Neural progenitor cell (in vitro differentiated cells): Measurements from ENCODE around the gene CDC42EP1. TPM values are rescaled to one million over a fixed set of nuclear protein-coding genes. Genes with fewer than 3 reads are reported as not detected.
"Not testable (repeated sequence)": the region's sequence is repeated elsewhere in the genome, so short reads cannot be mapped to it uniquely, and the experiment has no call there.

Experiments
- DNase-seq: peaks from one replicate; pipeline ENCODE4 v3.0.0-alpha.2; 2016; ENCODE audit warnings: low spot score
- H2AFZ ChIP-seq: fragments of 200-600 bp; sonication (generic); replicated peaks from 2 replicates; pipeline ENCODE4 v1.6.1; 2016; ENCODE audit warnings: antibody characterized with exemption
- H3F3A ChIP-seq: fragments of 200-600 bp; sonication (generic); 2 replicates; pipeline ENCODE4 v1.6.1; 2016; ENCODE audit warnings: antibody characterized with exemption, low read depth
- H3K27ac ChIP-seq: fragments of 200-600 bp; sonication (generic); 2 replicates; pipeline ENCODE4 v1.5.1; 2016; ENCODE audit warnings: mild to moderate bottlenecking
- H3K27me3 ChIP-seq: fragments of 200-600 bp; sonication (generic); 2 replicates; pipeline ENCODE4 v1.6.1; 2016; ENCODE audit warnings: mild to moderate bottlenecking, moderate library complexity
- H3K36me3 ChIP-seq: fragments of 200-600 bp; sonication (generic); 2 replicates; pipeline ENCODE4 v1.5.1; 2016
- H3K4me1 ChIP-seq: fragments of 200-600 bp; sonication (generic); 2 replicates; pipeline ENCODE4 v1.6.1; 2016; ENCODE audit warnings: mixed run types
- H3K4me2 ChIP-seq: fragments of 200-600 bp; sonication (generic); 2 replicates; pipeline ENCODE4 v1.6.1; 2016
- H3K4me3 ChIP-seq: fragments of 200-600 bp; sonication (generic); 2 replicates; pipeline ENCODE4 v1.5.1; 2016
- H3K79me2 ChIP-seq: fragments of 200-600 bp; sonication (generic); 2 replicates; pipeline ENCODE4 v1.6.1; 2016; ENCODE audit warnings: low read depth
- H3K9ac ChIP-seq: fragments of 200-600 bp; sonication (generic); 2 replicates; pipeline ENCODE4 v1.6.1; 2016
- H3K9me3 ChIP-seq: fragments of 200-600 bp; sonication (generic); 2 replicates; pipeline ENCODE4 v1.5.1; 2016; ENCODE audit warnings: low read depth
- H4K20me1 ChIP-seq: fragments of 200-600 bp; sonication (generic); 2 replicates; pipeline ENCODE4 v1.6.1; 2016; ENCODE audit warnings: low read depth
- H3K27ac Mint-ChIP-seq: 3 replicates; pipeline ENCODE4 v1.8.0; 2021; ENCODE audit warnings: mixed read lengths
- H3K27me3 Mint-ChIP-seq: 2 replicates; pipeline ENCODE4 v1.8.0; 2022; ENCODE audit warnings: low read depth, mild to moderate bottlenecking, inconsistent platforms, moderate library complexity, mixed read lengths; ENCODE audit not compliant: insufficient read depth
- H3K36me3 Mint-ChIP-seq: 3 replicates; pipeline ENCODE4 v1.8.0; 2021; ENCODE audit warnings: mixed read lengths
- H3K4me1 Mint-ChIP-seq: 3 replicates; pipeline ENCODE4 v1.8.0; 2021; ENCODE audit warnings: mixed read lengths
- H3K4me3 Mint-ChIP-seq: 3 replicates; pipeline ENCODE4 v1.8.0; 2021; ENCODE audit warnings: mild to moderate bottlenecking, moderate library complexity, mixed read lengths
- H3K9me3 Mint-ChIP-seq: 3 replicates; pipeline ENCODE4 v1.8.0; 2020; ENCODE audit warnings: mixed read lengths
- CTCF ChIP-seq: fragments of 200-600 bp; sonication (generic); IDR thresholded peaks from 2 replicates; pipeline ENCODE4 v1.5.1; 2017; ENCODE audit warnings: antibody characterized with exemption, mild to moderate bottlenecking
- EZH2 ChIP-seq: fragments of 200-600 bp; sonication (generic); IDR thresholded peaks from 2 replicates; pipeline ENCODE4 v1.6.1; 2017; ENCODE audit warnings: antibody characterized with exemption, mild to moderate bottlenecking, moderate library complexity
- EZH2phosphoT487 ChIP-seq: fragments of 200-600 bp; sonication (generic); IDR thresholded peaks from 2 replicates; pipeline ENCODE4 v1.6.1; 2017; ENCODE audit warnings: antibody characterized with exemption
- total RNA-seq: library from RNA; depleted of rRNA; stranded (reverse); fragments of >200 nt; gene quantifications from 2 replicates; pipeline ENCODE4 v1.2.3, GENCODE V29; 2015; ENCODE audit warnings: low replicate concordance

Gene CDC42EP1
- total RNA-seq, 1 donor from 2014 or later: 0.84 TPM

GRCh38 chr22:37608477-37609239, 48.4 kb downstream of the CDC42EP1 start, which contains the start of gene GGA1:
GGA1 (plus strand) TSS chr22:37608834; CDS start chr22:37608861, 27 bp downstream.
- TF ChIP-seq EZH2phosphoT487 (no peak), EZH2 (no peak), CTCF (no peak)
- H4K20me1 ChIP-seq: peaks cover 12% of the 10 kb centered on the region
- peak within 1 kb of the TSS; percentile 95 for H3K4me3 ChIP-seq
- peak within 1 kb of the TSS; percentile 76 for H3K9ac ChIP-seq
- no peaks in the 10 kb centered on the region for H3K36me3 ChIP-seq
- H2AFZ ChIP-seq: peak within 1 kb of the TSS; percentile 71
- Mint-ChIP-seq H3K27ac (peak within 1 kb of the TSS; percentile 95), H3K4me1 (peaks cover 21% of the 10 kb centered on the region), H3K9me3 (no peaks in the 10 kb centered on the region), H3K36me3 (no peaks in the 10 kb centered on the region), H3K27me3 (peaks cover 21% of the 10 kb centered on the region), H3K4me3 (peak within 1 kb of the TSS; percentile 97)
- no peaks in the 10 kb centered on the region for H3K27me3 ChIP-seq
- peaks cover 27% of the 10 kb centered on the region for H3F3A ChIP-seq
- peak; percentile 97 for DNase-seq
- H3K4me2 ChIP-seq: peak within 1 kb of the TSS; percentile 98
- peaks cover 23% of the 10 kb centered on the region for H3K79me2 ChIP-seq
- H3K27ac ChIP-seq: peak within 1 kb of the TSS; percentile 92
- H3K4me1 ChIP-seq: peaks cover 9% of the 10 kb centered on the region
- no peaks in the 10 kb centered on the region for H3K9me3 ChIP-seq

DNA sequence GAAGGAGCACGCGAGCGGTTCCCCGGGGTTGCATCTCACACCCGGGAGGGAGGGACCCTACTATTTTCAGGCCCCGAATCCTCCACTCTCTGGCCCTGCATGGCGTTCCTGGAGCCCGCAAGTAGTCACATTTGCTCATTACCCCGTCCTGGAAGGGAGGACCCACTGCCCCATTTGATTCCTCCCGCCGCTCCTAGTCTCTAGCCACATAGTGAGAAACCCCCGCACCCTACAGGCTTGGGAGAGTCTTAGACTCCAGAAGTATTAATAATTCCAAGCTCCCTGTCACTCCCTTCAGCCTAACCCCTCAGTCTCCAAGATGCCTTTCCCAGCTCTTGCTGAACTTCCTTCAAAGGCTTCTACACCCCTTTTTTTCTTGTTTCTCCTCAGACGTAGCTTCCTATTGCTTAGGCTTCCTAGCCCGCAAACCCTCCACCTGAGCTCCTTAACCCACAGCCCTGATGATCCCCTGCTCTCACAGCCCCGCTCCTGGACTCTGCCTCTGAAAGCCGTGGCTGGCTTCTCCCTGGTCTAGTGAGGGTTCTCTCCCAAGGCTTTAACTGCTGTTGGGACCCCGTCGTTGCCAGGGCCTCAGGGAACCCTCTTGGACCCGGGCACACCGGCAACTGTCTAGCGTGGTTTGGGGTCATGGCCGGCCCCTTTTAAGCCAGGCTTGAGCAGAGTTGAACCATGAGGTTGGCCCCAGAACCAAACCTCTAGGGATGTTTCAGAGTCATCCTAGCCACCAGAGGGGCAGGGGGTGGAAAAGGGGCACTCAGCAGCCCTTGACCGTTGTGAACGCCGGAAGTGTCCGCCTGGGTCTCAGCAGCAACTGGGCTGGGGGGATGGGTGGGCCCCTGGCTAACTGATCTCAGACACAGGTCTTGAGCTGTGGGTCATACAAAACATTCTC, 49.2 kb downstream of the CDC42EP1 start:
- H3K9me3 ChIP-seq: no peaks in the 10 kb centered on the region
- peaks cover 9% of the 10 kb centered on the region for H3K4me1 ChIP-seq
- peaks cover 12% of the 10 kb centered on the region for H4K20me1 ChIP-seq
- DNase-seq: no peak
- H3F3A ChIP-seq: peaks cover 27% of the 10 kb centered on the region
- H3K4me2 ChIP-seq: peak overlapping the region; percentile 98
- Mint-ChIP-seq H3K4me1 (peaks cover 21% of the 10 kb centered on the region), H3K4me3 (peak overlapping the region; percentile 97), H3K27ac (peak overlapping the region; percentile 90), H3K36me3 (no peaks in the 10 kb centered on the region), H3K9me3 (no peaks in the 10 kb centered on the region), H3K27me3 (peaks cover 16% of the 10 kb centered on the region)
- peak overlapping the region; percentile 76 for H3K9ac ChIP-seq
- H3K27ac ChIP-seq: no peak overlapping the region
- H2AFZ ChIP-seq: peak overlapping the region; percentile 71
- TF ChIP-seq EZH2 (no peak), CTCF (no peak), EZH2phosphoT487 (no peak)
- H3K4me3 ChIP-seq: peak overlapping the region; percentile 95
- H3K79me2 ChIP-seq: peaks cover 23% of the 10 kb centered on the region
- no peaks in the 10 kb centered on the region for H3K36me3 ChIP-seq
- H3K27me3 ChIP-seq: no peaks in the 10 kb centered on the region

DNA sequence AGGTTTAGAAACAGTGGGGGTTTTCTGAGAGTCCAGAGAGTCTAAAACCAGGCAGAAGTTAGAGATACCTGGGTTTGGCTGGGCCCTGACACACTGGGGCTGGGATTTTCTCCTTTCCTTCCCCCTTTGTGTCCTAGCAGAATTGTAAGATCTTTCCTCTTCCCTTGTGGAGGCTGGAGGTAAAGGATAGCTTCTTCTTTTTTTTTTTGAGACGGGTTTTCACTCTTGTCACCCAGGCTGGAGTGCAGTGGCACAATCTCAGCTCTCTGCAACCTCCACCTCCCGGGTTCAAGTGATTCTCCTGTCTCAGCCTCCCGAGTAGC, 49.8 kb downstream of the CDC42EP1 start:
- not testable (repeated sequence) for H3K9me3 Mint-ChIP-seq, H3K27ac ChIP-seq, H3K36me3 ChIP-seq, H3K9ac ChIP-seq, H3K27ac Mint-ChIP-seq, DNase-seq, H2AFZ ChIP-seq, H3K9me3 ChIP-seq, H3K27me3 ChIP-seq, H3K4me1 ChIP-seq, H3K36me3 Mint-ChIP-seq
- peaks cover 12% of the 10 kb centered on the region for H3K27me3 Mint-ChIP-seq
- H3K4me1 Mint-ChIP-seq: peaks cover 21% of the 10 kb centered on the region
- peak overlapping the region; percentile 97 for H3K4me3 Mint-ChIP-seq
- Histone ChIP-seq H3K79me2 (peaks cover 23% of the 10 kb centered on the region), H4K20me1 (peaks cover 12% of the 10 kb centered on the region), H3K4me3 (peak overlapping the region; percentile 95), H3F3A (peaks cover 27% of the 10 kb centered on the region), H3K4me2 (peak overlapping the region; percentile 98)
